T-helper 1 cell (primary cell): Measurements from ENCODE around the gene TNFRSF25.
A peak's percentile ranks its signal among the peaks of the same experiment; 100 is the strongest.
"Not testable (repeated sequence)": the region's sequence is repeated elsewhere in the genome, so short reads cannot be mapped to it uniquely, and the experiment has no call there.

ENCODE experiments used
- DNase-seq, 5 donors: peaks; one replicate each; pipeline ENCODE4 v3.0.0-alpha.2; 2012 to 2020

The TNFRSF25 gene

DNA sequence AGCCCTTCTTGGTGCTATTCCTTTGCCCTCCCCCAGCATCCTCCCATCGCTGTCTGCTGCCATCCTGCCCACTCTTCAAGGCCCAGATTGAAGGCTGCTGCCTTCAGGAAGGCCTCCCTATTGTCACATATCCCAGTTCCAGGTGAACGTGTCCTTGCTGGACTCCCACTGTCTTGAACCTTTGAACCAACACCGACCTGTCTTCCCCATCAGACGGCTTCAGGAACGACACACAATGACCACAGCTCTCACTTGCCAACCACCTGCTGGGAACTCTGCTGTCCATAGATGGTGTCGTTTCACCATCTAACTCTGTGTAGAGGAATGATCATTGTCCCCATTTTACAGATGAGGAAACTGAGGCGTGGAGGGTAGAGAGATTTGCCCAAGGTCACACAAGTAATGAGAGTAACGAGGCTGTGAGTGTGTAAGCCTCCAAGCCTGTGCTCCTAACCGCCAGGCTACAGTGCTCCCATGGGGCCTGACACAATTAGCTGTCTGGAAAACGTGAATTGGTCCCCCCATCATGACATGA is 35.4 kb upstream of the TNFRSF25 start:
- no peak for DNase-seq

- DNase-seq = no peak
Observed at GRCh38 chr1:6500544-6501278, 34.7 kb upstream of the TNFRSF25 start.

DNA sequence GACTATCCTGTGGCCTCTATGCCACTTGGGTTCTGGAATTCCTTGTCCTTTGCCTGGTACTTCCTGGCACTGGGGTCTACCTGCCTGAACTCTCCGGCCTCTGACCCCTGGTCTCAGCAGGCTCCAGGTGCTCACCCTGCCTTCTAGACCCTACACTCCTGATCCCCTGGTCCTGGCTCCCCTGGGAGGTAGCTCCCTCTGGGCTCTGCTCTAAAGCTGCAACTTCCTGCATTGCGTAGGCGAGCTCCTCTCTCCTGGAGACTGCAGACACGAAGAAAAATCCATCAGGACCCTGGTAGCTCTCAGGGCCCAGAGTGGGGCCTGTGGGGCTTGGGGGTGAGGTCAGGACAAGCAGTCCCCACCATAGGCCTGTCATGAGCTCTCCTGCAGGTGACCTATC is 33.3 kb upstream of the TNFRSF25 start:
- no peak for DNase-seq

GRCh38 chr1:6498576-6499111 is 32.7 kb upstream of the TNFRSF25 start:
- DNase-seq = no peak

GRCh38 chr1:6497867-6498575 is 32.0 kb upstream of the TNFRSF25 start:
- no peak for DNase-seq

GRCh38 chr1:6497215-6497866 is 31.4 kb upstream of the TNFRSF25 start:
- DNase-seq = peak; percentile 31 to 65 (median 49)

DNA sequence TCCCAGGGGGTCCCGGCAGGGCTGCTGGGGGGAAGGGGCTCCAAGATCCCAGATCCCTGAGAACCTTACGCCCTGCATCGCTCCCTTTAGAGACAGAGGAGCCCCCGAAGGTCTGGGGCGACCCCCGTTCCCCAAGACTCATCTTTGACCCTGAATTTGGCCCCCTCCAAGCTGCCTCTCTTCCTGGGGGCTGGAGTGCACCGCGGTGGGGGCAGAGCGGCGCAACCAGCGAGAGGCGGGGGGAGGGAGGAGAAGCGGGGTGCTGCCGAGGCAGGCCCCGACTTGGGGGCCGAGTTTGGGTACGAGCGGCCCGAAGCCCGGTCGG is 30.9 kb upstream of the TNFRSF25 start:
- no peak for DNase-seq

DNA sequence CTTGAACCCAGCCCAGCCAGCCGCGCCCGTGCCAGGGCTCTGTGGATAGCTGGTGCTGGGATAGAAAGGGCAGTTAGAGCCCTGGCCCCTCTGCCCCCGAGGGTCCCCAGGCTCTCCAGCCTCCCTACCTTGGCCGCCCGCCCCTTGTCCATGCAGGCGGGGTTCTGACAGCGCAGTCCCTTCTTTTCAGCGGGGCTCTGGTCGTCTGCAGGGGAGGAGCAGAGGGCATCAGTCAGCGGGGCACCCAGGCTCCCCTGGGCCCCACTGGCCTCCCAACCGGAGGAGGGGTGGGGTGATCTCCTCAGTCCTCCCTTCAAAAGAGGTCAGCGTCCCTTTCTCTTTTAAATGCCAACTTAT is 30.4 kb upstream of the TNFRSF25 start:
- DNase-seq = no peak

GRCh38 chr1:6495540-6496364 is 29.8 kb upstream of the TNFRSF25 start:
- DNase-seq = no peak

GRCh38 chr1:6495041-6495441 is 29.1 kb upstream of the TNFRSF25 start:
- DNase-seq = no peak

DNA sequence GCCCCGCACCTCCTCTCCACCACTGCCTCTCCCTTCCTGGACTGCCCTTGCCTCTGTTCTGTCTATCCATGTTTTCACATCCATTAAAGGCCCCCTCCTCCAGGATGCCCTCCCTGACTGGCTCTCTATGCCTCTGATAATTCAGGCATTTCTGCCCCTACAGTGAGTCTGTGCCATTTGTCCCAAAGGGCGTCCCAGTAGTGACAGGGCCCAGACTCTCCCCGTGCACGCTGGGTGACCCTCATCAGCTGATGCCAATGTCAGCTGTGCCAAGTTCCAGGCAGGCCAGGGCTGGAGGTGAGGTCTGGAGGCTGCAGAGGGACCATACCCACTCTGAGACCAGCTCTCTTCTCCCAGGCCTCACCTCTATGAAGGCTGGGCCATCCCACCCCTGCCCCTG is 28.7 kb upstream of the TNFRSF25 start:
- DNase-seq = no peak

- DNase-seq = not testable (repeated sequence)
Observed at GRCh38 chr1:6493834-6494223, 27.9 kb upstream of the TNFRSF25 start.

DNA sequence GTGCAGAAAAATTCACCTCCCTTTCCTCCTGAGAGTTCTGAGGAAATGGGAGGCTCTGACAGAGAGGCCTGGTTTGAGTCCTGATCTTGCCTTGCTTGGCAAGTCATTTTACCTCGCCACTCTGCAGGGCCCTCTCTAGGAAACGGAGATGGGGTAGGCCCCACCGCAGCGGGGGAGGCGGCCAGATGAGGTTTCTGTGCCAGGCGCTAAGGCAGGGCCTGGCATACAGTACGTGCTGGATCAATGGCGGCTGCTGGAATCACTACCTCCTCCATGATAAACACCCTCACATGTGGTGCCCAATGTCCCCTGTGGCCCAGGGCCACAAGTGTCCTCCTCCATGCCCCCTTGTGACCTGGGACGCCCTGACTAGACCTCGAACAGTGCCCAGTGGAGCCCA is 26.0 kb upstream of the TNFRSF25 start:
- no peak for DNase-seq

DNA sequence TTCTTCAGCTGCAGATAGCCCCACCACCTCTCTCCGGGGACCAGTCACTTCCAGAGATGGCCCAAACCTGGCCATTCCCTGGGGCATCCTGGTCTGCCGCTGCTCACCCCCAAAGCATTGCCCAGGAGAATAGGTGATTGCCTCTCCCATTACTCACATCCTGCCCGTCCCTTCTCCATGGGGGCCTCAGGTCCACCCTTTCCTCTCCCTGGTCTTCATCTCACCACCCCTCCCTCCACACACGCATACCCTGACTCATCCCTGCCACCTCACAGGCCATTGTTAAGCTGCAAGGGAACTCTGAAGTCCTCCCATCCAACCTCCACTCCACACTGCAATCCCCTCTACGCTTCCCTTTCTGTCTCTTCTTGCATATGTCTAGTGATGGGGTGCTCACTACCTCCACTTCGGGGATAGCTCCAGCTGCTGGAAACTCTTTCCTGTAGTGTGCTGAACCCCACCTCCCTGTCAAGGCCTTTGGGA is 25.5 kb upstream of the TNFRSF25 start, which contains the start of gene PLEKHG5:
Gene PLEKHG5 (minus strand): TSS at position 188 of the 483 bp plus-strand sequence. CDS start 14,096 bp downstream, outside the sequence.
- DNase-seq = no peak

DNA sequence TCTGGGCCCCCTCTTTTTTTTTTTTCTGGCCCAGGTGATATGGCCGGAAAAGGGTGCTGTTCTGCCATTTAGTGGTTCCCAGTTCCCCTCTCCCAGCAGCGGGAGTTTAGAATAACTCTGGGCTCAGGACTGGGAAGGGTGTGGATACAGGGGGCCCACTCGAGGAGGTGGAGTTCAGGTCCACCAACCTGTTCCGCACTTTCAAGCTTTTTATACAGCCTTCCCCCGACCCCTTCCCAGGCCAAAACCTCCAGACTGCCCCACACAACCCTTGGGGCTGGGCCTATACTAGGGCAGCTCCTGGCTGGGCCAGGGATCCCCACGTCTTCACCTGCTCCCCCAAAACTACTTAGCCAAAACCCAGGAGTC is 25.1 kb upstream of the TNFRSF25 start:
- DNase-seq = no peak

DNA sequence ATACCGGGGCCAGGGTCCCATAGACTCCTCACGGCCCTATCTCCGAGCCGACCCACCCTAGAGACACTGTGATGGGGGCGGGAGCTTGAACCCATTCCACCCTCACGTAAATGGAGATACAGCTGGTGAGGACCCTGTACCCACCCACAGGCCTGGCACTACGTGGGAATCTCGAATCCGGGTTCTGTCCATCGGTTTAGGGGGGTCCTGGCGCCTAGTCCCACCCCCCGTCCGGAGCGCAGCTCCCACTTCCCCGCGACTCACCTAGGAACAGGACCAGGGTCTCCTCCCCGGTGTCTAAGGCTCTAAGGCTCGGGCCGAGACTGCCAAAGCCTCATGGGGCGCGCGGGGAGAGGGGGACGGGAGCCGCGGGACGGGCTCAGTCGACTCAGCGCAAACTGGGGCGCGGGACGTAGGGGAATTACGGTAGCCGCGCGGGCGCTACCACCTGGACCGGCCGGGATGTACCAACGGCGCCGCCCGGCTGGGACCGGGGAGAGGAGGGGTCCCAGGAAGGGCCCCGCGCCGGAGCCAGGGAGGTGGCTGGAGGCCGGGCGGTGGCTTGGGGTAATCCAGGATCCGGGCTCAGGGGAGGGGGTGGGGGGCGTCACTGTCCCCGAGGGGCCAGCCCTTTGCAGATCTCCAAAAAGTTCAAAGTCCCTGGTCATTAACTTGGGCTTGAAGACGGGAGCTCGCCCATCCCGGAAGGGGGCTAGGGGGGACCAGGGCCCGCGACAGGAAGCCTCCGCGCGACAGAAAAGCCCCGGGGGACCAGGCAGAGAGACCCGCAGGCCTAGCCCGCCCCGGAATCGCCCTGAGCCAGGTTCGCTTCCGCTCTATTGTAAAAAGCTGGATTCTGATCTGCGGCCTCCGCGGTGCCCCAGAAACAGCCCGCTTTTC is 24.5 kb upstream of the TNFRSF25 start:
- DNase-seq = peak in 3 of 5 donors; percentile 31 to 81 (median 33)

DNA sequence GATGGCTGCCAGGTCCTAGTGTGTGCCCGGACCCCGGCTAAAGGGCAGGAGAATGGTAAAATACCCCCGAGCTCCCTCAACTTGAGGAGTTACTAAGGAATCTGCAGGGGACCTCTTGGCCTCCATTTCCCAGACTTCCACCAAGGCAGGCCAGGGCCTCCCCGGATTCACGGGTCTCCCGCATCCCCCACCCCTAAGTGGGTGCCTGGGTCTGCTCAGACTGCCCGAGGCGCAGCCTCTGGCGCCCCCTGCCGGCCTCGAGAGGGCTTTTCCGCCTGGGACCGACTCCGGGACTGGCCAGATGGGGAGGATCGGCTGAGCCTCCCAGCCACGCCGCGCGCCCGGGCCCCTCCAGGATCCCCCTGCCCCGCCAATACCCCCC is 23.8 kb upstream of the TNFRSF25 start:
- DNase-seq = peak; percentile 48 to 83 (median 68)

GRCh38 chr1:6489383-6489765 is 23.4 kb upstream of the TNFRSF25 start:
- DNase-seq = no peak

DNA sequence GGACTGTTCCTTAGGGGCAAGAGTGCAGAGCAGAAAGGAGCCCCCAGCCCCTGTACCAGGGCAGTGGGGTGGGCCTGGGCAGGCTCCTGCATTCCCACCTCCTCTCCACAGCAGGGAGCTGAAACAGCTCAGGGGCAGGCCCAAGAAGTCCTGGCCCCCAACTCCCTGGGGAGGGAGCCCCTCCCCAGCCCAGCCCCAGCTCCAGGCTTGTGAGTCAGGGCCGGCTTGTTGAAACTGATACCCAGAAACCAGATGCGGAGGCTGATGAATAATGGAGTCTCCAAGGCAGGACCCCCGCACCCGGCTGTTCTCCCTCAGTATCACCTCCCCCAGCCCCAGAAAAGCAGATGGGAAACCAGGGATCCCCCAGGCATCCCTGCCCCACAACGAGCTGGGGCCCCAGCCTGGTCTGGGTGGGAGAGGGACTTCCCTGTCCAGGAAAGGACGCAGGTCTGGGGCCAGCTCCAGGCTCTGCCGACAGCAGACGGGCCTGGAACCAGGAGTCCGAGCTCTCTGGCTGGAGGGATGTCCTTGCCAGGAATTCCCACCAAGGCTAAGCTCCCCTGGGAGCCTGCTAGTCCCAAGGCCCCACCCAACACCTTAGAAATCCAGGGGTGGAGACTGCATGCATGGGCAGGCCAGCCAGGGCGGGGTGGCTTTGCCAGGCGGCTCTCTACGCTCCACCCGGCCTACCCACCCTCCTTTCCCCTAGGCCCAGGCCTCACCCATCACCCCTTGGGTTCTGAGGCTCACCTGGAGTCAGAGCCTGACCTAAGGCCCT is 22.8 kb upstream of the TNFRSF25 start:
- no peak for DNase-seq

DNA sequence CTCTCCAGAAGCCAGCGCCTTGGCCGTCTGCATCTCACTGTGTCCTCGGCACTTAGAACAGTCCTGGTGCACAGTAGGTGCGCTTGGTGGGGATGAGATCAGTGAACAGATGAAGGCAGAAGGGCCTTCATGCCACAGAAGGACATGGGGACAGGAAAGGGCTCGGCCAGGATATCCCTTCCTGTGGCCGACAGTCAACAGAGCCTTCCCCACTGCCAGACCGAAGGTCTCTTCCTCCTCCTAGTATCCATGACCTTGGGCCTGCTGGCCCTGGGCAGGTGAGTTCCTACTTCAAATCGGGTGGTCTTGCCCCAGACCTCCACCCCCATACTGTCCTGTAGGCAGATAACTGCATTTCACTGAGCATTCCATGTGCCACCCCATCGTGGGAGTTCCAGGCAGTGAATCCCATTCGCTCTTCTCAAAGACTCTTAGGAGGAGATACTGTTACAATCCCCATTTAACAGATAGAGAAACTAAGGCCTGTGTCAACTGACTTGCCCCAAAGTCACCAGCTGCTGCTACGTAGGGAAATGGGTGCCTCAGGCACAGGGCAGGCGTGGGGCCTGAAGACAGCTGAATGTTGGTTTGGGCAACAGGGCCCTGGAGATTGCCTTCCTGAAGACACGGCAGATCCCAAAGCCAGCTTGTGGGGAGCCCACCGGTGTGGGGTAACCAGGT is 22.0 kb upstream of the TNFRSF25 start:
- no peak for DNase-seq
